DND-41 (cell line): ENCODE results near the gene ADGRB3.
"Not testable (repeated sequence)": the region's sequence is repeated elsewhere in the genome, so short reads cannot be mapped to it uniquely, and the experiment has no call there.

ENCODE experiments used
- ATAC-seq: fragments of 200-7000 bp; cut with Tn5 transposase; 3 replicates; pipeline ENCODE4 v1.9.1; 2021; ENCODE audit warnings: low read depth; ENCODE audit not compliant: insufficient read depth
- DNase-seq: peaks from one replicate; pipeline ENCODE4 v3.0.0-alpha.2; 2020
- H2AFZ ChIP-seq: 2 replicates; pipeline ENCODE4 v1.6.0; 2012; ENCODE audit warnings: low read depth, low read length
- H3K27ac ChIP-seq: 2 replicates; pipeline ENCODE4 v1.5.1; 2012; ENCODE audit warnings: low read length, inconsistent platforms
- H3K27me3 ChIP-seq: fragments of 200-600 bp; sonication (generic); 2 replicates; pipeline ENCODE4 v1.6.0; 2012; ENCODE audit warnings: low read length, mild to moderate bottlenecking, inconsistent platforms; ENCODE audit not compliant: insufficient read depth, poor library complexity
- H3K36me3 ChIP-seq: 2 replicates; pipeline ENCODE4 v1.5.1; 2012; ENCODE audit warnings: low read length, inconsistent platforms; ENCODE audit not compliant: insufficient read depth
- H3K4me1 ChIP-seq: 2 replicates; pipeline ENCODE4 v1.5.1; 2012; ENCODE audit warnings: mild to moderate bottlenecking, low read length; ENCODE audit not compliant: insufficient read depth
- H3K4me2 ChIP-seq: 2 replicates; pipeline ENCODE4 v1.6.0; 2012; ENCODE audit warnings: mild to moderate bottlenecking, moderate library complexity, low read length, inconsistent platforms; ENCODE audit not compliant: insufficient read depth
- H3K4me3 ChIP-seq, 2 experiments: fragments of 200-600 bp in 1 of 2; shearing (Covaris generic) in 1 of 2; 2 replicates each; pipeline ENCODE4 v1.5.1; 2012 to 2016; ENCODE audit warnings: inconsistent platforms in 2 of 2, low read length in 2 of 2, mild to moderate bottlenecking in 2 of 2, low read depth in 1 of 2, moderate library complexity in 1 of 2
- H3K79me2 ChIP-seq: 2 replicates; pipeline ENCODE4 v1.6.0; 2012; ENCODE audit warnings: low read length, inconsistent platforms; ENCODE audit not compliant: insufficient read depth
- H3K9ac ChIP-seq: 2 replicates; pipeline ENCODE4 v1.6.0; 2012; ENCODE audit warnings: low read depth, mild to moderate bottlenecking, inconsistent platforms, low read length, moderate library complexity
- H3K9me3 ChIP-seq: 2 replicates; pipeline ENCODE4 v1.5.1; 2012; ENCODE audit warnings: low read length, moderate library complexity, mild to moderate bottlenecking, inconsistent platforms; ENCODE audit not compliant: insufficient read depth, severe bottlenecking
- H4K20me1 ChIP-seq: 2 replicates; pipeline ENCODE4 v1.6.0; 2012; ENCODE audit warnings: low read length; ENCODE audit not compliant: insufficient read depth
- CTCF ChIP-seq: IDR thresholded peaks from 2 replicates; pipeline ENCODE4 v1.5.1; 2012; ENCODE audit warnings: borderline replicate concordance, low read length, moderate library complexity, mild to moderate bottlenecking; ENCODE audit not compliant: poor library complexity, severe bottlenecking; ENCODE audit errors: extremely low read depth
- EZH2 ChIP-seq: IDR thresholded peaks from 3 replicates; pipeline ENCODE4 v1.6.1; 2012; ENCODE audit warnings: borderline replicate concordance, low read depth, mild to moderate bottlenecking, moderate library complexity, low read length, inconsistent platforms; ENCODE audit not compliant: severe bottlenecking

ADGRB3 gene

GRCh38 chr6:68740828-68741500 is 105.9 kb downstream of the ADGRB3 start:
- Histone ChIP-seq H3K79me2 (no peaks in the 10 kb centered on the region), H3K4me3 (no peak overlapping the region), H2AFZ (no peak overlapping the region), H3K9ac (no peak overlapping the region), H3K36me3 (no peaks in the 10 kb centered on the region), H4K20me1 (no peaks in the 10 kb centered on the region), H3K4me2 (no peak overlapping the region), H3K27me3 (no peaks in the 10 kb centered on the region), H3K27ac (no peak overlapping the region), H3K4me1 (no peaks in the 10 kb centered on the region; the same call in 1 of the 2 replicates), H3K9me3 (no peaks in the 10 kb centered on the region)
- no peak for DNase-seq
- ATAC-seq = no peak
- no peak for TF ChIP-seq EZH2
- TF ChIP-seq CTCF = no peak

- Histone ChIP-seq H3K9me3 (no peaks in the 10 kb centered on the region), H2AFZ (no peak overlapping the region), H3K4me2 (no peak overlapping the region), H3K36me3 (no peaks in the 10 kb centered on the region), H3K27me3 (no peaks in the 10 kb centered on the region), H3K79me2 (no peaks in the 10 kb centered on the region), H3K4me1 (no peaks in the 10 kb centered on the region; the same call in 1 of the 2 replicates), H3K27ac (no peak overlapping the region), H4K20me1 (no peaks in the 10 kb centered on the region), H3K9ac (no peak overlapping the region), H3K4me3 (no peak overlapping the region)
- TF ChIP-seq CTCF = no peak
- no peak for TF ChIP-seq EZH2
- ATAC-seq (no peak), DNase-seq (no peak)
These were observed 106.7 kb downstream of the ADGRB3 start for GRCh38 chr6:68741501-68742386.

GRCh38 chr6:68743099-68743498 is 108.0 kb downstream of the ADGRB3 start:
- no peaks in the 10 kb centered on the region for H3K9me3 ChIP-seq
- no peak overlapping the region for H3K27ac ChIP-seq
- no peak overlapping the region for H3K4me3 ChIP-seq
- H3K4me2 ChIP-seq = no peak overlapping the region
- H3K27me3 ChIP-seq = no peaks in the 10 kb centered on the region
- no peaks in the 10 kb centered on the region for H3K79me2 ChIP-seq
- H3K36me3 ChIP-seq = no peaks in the 10 kb centered on the region
- H2AFZ ChIP-seq = no peak overlapping the region
- ATAC-seq (no peak), DNase-seq (no peak)
- H3K4me1 ChIP-seq = no peaks in the 10 kb centered on the region; the same call in 1 of the 2 replicates
- no peak overlapping the region for H3K9ac ChIP-seq
- H4K20me1 ChIP-seq = no peaks in the 10 kb centered on the region
- TF ChIP-seq EZH2 = no peak
- TF ChIP-seq CTCF = no peak

GRCh38 chr6:68744376-68744775 is 109.3 kb downstream of the ADGRB3 start:
- H2AFZ ChIP-seq, H3K9me3 ChIP-seq, H3K4me3 ChIP-seq, H3K79me2 ChIP-seq, H4K20me1 ChIP-seq, H3K4me1 ChIP-seq, H3K27me3 ChIP-seq, H3K9ac ChIP-seq, ATAC-seq, H3K27ac ChIP-seq, DNase-seq, H3K36me3 ChIP-seq, H3K4me2 ChIP-seq: not testable (repeated sequence)
